ENCODE measurements around the gene SP100. TPM values are rescaled to one million over a fixed set of nuclear protein-coding genes. Genes with fewer than 3 reads are reported as not detected.

Gene SP100
- total RNA-seq, 4 donors from 2014 or later: 132 to 161 (median 144) TPM

GRCh38 chr2:230475143-230475542, 59.1 kb downstream of the SP100 start:
- no peak for TF ChIP-seq CTCF (IDR thresholded peaks at IDR 0.05; ENCODE audit: low read depth)

- TF ChIP-seq CTCF (IDR thresholded peaks at IDR 0.05; ENCODE audit: low read depth): no peak
These were observed 69.9 kb downstream of the SP100 start for GRCh38 chr2:230485801-230486341.

DNA sequence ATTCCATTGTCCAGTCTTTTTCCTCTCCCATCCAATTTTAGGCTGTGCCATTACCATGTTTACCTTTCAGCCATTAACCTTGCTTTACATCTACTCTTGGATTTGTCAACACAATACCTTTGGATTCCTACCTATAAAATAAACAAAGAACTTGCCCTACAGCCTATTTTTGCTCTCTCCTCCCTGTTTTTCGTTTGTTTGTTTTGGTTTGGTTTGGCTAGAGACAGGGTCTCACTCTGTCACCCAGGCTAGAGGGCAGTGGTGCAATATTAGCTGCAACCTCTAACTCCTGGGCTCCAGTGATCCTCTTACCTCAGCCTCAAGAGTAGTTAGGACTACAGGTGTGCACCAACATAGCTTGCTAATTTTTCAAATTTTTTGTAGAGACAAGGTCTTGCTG, 76.1 kb downstream of the SP100 start:
- TF ChIP-seq CTCF (IDR thresholded peaks at IDR 0.05; ENCODE audit: low read depth): no peak

DNA sequence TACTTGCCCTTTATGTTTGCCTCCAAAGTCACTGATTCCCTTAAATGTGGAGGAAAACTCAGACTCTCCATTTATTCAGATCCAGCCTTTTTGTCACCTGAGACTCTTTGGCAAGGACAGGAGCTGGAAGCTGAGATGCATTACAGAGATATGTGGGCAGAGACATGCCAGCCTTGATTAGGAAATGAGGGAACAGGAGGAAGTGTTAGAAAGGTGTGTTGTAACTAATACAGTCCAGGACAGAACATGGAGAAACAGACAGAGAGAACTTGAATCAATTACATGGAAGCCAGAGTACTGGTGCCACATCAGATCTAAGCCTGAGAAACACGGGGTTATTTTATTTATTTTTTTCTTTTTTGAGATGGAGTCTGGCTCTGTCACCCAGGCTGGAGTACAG, 79.0 kb downstream of the SP100 start:
- no peak for TF ChIP-seq CTCF (IDR thresholded peaks at IDR 0.05; ENCODE audit: low read depth)

DNA sequence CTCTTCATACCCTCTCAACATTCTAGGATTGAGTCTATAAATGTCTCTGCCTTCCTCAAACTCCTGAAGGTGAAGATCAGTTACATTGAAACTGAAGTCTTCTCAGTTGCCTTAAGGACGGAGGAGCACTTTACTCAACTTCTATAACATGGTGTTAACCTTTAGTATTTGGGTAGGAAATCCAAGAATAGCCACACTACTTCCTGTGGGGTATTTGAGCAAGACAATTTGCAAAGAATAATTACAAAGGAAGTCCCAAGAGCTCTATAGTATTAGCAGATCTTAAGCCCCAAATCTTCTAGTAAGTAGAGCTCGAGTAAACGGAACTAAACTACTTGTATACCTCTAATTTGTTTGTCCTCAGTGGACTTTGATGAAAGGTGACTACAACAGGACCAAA, 80.9 kb downstream of the SP100 start:
- no peak for TF ChIP-seq CTCF (IDR thresholded peaks at IDR 0.05; ENCODE audit: low read depth)

- TF ChIP-seq CTCF (IDR thresholded peaks at IDR 0.05; ENCODE audit: low read depth): no peak
These were observed 82.6 kb downstream of the SP100 start for GRCh38 chr2:230498506-230499107.

DNA sequence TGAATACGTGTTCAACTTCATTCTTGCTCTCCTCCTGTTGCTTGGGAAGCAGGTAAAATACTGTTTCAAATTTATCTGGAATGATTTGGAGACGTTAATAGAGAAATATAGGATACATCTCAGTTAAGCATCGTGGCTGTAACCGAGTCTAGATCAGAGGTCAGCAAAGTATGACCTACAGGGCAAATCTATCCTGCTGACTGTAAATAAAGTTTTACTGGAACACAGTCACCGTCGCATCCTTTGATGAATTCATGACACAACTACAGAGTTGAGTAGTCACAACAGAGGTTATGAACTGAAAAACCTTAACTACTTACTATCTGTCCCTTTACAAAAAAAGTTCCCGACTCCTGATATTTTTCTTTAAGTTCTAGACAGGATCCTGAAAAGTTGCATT, 86.6 kb downstream of the SP100 start:
- TF ChIP-seq CTCF (IDR thresholded peaks at IDR 0.05; ENCODE audit: low read depth): no peak

Data from subcutaneous adipose tissue (tissue), 4 donors.